GM23338 (cell line): ENCODE measurements around the gene CMIP. TPM values are rescaled to one million over a fixed set of nuclear protein-coding genes. Genes with fewer than 3 reads are reported as not detected.

Experiments used
- ATAC-seq: fragments of 200-7000 bp; cut with Tn5 transposase; 3 replicates; pipeline ENCODE4 v1.9.1; 2020
- DNase-seq: peaks from one replicate; pipeline ENCODE4 v3.0.0-alpha.2; 2015; ENCODE audit warnings: low spot score
- H2AFZ ChIP-seq: fragments of 200-600 bp; sonication (generic); 2 replicates; pipeline ENCODE4 v1.8.0; 2016; ENCODE audit warnings: antibody characterized with exemption, mild to moderate bottlenecking, moderate library complexity
- H3F3A ChIP-seq: fragments of 200-600 bp; sonication (generic); replicated peaks from 2 replicates; pipeline ENCODE4 v1.8.0; 2017; ENCODE audit warnings: antibody characterized with exemption, mixed run types, low read depth
- H3K27ac ChIP-seq: fragments of 200-600 bp; sonication (generic); 2 replicates; pipeline ENCODE4 v1.6.1; 2016; ENCODE audit warnings: low read depth
- H3K27me3 ChIP-seq: fragments of 200-600 bp; sonication (generic); 2 replicates; pipeline ENCODE4 v1.8.0; 2016; ENCODE audit warnings: mild to moderate bottlenecking, mixed run types, moderate library complexity; ENCODE audit not compliant: insufficient read depth
- H3K36me3 ChIP-seq: fragments of 200-600 bp; sonication (generic); 2 replicates; pipeline ENCODE4 v1.8.0; 2016; ENCODE audit warnings: mild to moderate bottlenecking; ENCODE audit not compliant: insufficient read depth
- H3K4me1 ChIP-seq: fragments of 200-600 bp; sonication (generic); 2 replicates; pipeline ENCODE4 v1.8.0; 2016; ENCODE audit warnings: mild to moderate bottlenecking, moderate library complexity; ENCODE audit not compliant: insufficient read depth
- H3K4me2 ChIP-seq: fragments of 200-600 bp; sonication (generic); 2 replicates; pipeline ENCODE4 v1.7.1; 2017; ENCODE audit warnings: mixed run types
- H3K4me3 ChIP-seq: fragments of 200-600 bp; sonication (generic); 2 replicates; pipeline ENCODE4 v1.6.1; 2016; ENCODE audit warnings: mixed run types
- H3K79me2 ChIP-seq: fragments of 200-600 bp; sonication (generic); replicated peaks from 2 replicates; pipeline ENCODE4 v1.8.0; 2017; ENCODE audit warnings: mild to moderate bottlenecking; ENCODE audit not compliant: insufficient read depth
- H3K9me2 ChIP-seq: fragments of 200-600 bp; sonication (generic); 2 replicates; pipeline ENCODE4 v1.8.0; 2017; ENCODE audit not compliant: insufficient read depth
- H4K20me1 ChIP-seq: fragments of 200-600 bp; sonication (generic); replicated peaks from 2 replicates; pipeline ENCODE4 v1.8.0; 2017; ENCODE audit warnings: mild to moderate bottlenecking; ENCODE audit not compliant: insufficient read depth
- H3K27ac Mint-ChIP-seq: 2 replicates; pipeline ENCODE4 v1.8.0; 2020; ENCODE audit warnings: inconsistent platforms, mild to moderate bottlenecking, moderate library complexity, mixed read lengths
- H3K27me3 Mint-ChIP-seq: 3 replicates; pipeline ENCODE4 v1.8.0; 2022; ENCODE audit warnings: low read depth, mild to moderate bottlenecking, moderate library complexity, mixed read lengths, inconsistent platforms; ENCODE audit not compliant: insufficient read depth, poor library complexity
- H3K36me3 Mint-ChIP-seq: 3 replicates; pipeline ENCODE4 v1.8.0; 2021; ENCODE audit warnings: low read depth, mild to moderate bottlenecking, inconsistent platforms, moderate library complexity, mixed read lengths
- H3K4me1 Mint-ChIP-seq: 3 replicates; pipeline ENCODE4 v1.8.0; 2020; ENCODE audit warnings: mild to moderate bottlenecking, inconsistent platforms, mixed read lengths
- H3K4me3 Mint-ChIP-seq: 3 replicates; pipeline ENCODE4 v1.8.0; 2021; ENCODE audit warnings: moderate library complexity, mild to moderate bottlenecking, inconsistent platforms, mixed read lengths
- H3K9me3 Mint-ChIP-seq: 3 replicates; pipeline ENCODE4 v1.8.0; 2020; ENCODE audit warnings: moderate library complexity, mild to moderate bottlenecking, inconsistent platforms, mixed read lengths
- CREB1 ChIP-seq: fragments of 250-450 bp; sonication (Bioruptor Pico); IDR thresholded peaks from 2 replicates; pipeline ENCODE4 v1.5.0; 2020; ENCODE audit warnings: low read depth, mild to moderate bottlenecking, moderate library complexity
- EZH2 ChIP-seq: fragments of 200-600 bp; sonication (generic); IDR thresholded peaks from one replicate; pipeline ENCODE4 v1.8.0; 2017; ENCODE audit warnings: antibody characterized with exemption, mild to moderate bottlenecking, low read depth; ENCODE audit not compliant: unreplicated experiment
- EZH2phosphoT487 ChIP-seq: fragments of 200-600 bp; sonication (generic); IDR thresholded peaks from one replicate; pipeline ENCODE4 v1.8.1; 2018; ENCODE audit warnings: antibody characterized with exemption; ENCODE audit not compliant: unreplicated experiment
- JUNB ChIP-seq: IDR thresholded peaks from one replicate; pipeline ENCODE4 v1.6.1; 2016; ENCODE audit warnings: antibody characterized with exemption; ENCODE audit not compliant: unreplicated experiment
- NANOG ChIP-seq: IDR thresholded peaks from 2 replicates; pipeline ENCODE4 v1.6.1; 2016; ENCODE audit warnings: antibody characterized with exemption, borderline replicate concordance
- POLR2AphosphoS5 ChIP-seq: IDR thresholded peaks from 2 replicates; pipeline ENCODE4 v1.6.1; 2016; ENCODE audit warnings: antibody characterized with exemption, low read depth
- STAT1 ChIP-seq: IDR thresholded peaks from one replicate; pipeline ENCODE4 v1.6.1; 2016; ENCODE audit warnings: antibody characterized with exemption; ENCODE audit not compliant: unreplicated experiment
- polyA plus RNA-seq: library from polyadenylated mRNA; unstranded; fragments of >200 nt; fragmentation: Nextera tagmentation; extraction: Ambion mirVana; gene quantifications from 2 replicates; pipeline ENCODE4 v1.2.1, GENCODE V29; 2016
- total RNA-seq: library from RNA; depleted of rRNA; stranded (reverse); fragments of >200 nt; shearing (Covaris generic); gene quantifications from 2 replicates; pipeline ENCODE4 v1.2.3, GENCODE V29; 2014
- TF ChIP-seq, protein P1 (sequence below): fragments of 250-450 bp; sonication (Bioruptor Pico); IDR thresholded peaks from 2 replicates; pipeline ENCODE4 v1.5.0; 2020; ENCODE audit warnings: mild to moderate bottlenecking, moderate library complexity
- TF ChIP-seq, protein P2 (sequence below): IDR thresholded peaks from one replicate; pipeline ENCODE4 v1.6.1; 2018; ENCODE audit warnings: antibody characterized with exemption; ENCODE audit not compliant: unreplicated experiment

Gene CMIP
- total and polyA plus RNA-seq, 2 experiments from 2014 or later: 9.5 to 62.3 TPM

DNA sequence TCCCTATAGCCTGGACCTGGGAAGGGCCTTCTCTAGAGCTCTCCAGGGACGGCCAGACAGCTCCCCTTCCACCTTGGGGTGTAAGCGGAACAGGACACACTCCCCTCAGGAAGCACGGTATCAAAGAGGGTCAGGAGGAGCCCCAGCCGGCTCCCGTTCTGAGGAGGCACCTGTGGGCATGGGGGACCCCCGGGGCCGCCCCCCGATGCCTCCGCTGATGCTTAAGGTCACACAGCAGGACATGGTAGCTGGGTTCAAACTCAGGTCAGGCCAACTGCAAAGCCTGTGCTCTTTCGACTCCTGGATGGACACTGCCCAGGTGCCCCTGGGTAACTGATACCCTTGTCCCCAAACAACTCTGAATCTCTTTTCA is 49.8 kb downstream of the CMIP start (continued):
- TF ChIP-seq, protein P1, sequence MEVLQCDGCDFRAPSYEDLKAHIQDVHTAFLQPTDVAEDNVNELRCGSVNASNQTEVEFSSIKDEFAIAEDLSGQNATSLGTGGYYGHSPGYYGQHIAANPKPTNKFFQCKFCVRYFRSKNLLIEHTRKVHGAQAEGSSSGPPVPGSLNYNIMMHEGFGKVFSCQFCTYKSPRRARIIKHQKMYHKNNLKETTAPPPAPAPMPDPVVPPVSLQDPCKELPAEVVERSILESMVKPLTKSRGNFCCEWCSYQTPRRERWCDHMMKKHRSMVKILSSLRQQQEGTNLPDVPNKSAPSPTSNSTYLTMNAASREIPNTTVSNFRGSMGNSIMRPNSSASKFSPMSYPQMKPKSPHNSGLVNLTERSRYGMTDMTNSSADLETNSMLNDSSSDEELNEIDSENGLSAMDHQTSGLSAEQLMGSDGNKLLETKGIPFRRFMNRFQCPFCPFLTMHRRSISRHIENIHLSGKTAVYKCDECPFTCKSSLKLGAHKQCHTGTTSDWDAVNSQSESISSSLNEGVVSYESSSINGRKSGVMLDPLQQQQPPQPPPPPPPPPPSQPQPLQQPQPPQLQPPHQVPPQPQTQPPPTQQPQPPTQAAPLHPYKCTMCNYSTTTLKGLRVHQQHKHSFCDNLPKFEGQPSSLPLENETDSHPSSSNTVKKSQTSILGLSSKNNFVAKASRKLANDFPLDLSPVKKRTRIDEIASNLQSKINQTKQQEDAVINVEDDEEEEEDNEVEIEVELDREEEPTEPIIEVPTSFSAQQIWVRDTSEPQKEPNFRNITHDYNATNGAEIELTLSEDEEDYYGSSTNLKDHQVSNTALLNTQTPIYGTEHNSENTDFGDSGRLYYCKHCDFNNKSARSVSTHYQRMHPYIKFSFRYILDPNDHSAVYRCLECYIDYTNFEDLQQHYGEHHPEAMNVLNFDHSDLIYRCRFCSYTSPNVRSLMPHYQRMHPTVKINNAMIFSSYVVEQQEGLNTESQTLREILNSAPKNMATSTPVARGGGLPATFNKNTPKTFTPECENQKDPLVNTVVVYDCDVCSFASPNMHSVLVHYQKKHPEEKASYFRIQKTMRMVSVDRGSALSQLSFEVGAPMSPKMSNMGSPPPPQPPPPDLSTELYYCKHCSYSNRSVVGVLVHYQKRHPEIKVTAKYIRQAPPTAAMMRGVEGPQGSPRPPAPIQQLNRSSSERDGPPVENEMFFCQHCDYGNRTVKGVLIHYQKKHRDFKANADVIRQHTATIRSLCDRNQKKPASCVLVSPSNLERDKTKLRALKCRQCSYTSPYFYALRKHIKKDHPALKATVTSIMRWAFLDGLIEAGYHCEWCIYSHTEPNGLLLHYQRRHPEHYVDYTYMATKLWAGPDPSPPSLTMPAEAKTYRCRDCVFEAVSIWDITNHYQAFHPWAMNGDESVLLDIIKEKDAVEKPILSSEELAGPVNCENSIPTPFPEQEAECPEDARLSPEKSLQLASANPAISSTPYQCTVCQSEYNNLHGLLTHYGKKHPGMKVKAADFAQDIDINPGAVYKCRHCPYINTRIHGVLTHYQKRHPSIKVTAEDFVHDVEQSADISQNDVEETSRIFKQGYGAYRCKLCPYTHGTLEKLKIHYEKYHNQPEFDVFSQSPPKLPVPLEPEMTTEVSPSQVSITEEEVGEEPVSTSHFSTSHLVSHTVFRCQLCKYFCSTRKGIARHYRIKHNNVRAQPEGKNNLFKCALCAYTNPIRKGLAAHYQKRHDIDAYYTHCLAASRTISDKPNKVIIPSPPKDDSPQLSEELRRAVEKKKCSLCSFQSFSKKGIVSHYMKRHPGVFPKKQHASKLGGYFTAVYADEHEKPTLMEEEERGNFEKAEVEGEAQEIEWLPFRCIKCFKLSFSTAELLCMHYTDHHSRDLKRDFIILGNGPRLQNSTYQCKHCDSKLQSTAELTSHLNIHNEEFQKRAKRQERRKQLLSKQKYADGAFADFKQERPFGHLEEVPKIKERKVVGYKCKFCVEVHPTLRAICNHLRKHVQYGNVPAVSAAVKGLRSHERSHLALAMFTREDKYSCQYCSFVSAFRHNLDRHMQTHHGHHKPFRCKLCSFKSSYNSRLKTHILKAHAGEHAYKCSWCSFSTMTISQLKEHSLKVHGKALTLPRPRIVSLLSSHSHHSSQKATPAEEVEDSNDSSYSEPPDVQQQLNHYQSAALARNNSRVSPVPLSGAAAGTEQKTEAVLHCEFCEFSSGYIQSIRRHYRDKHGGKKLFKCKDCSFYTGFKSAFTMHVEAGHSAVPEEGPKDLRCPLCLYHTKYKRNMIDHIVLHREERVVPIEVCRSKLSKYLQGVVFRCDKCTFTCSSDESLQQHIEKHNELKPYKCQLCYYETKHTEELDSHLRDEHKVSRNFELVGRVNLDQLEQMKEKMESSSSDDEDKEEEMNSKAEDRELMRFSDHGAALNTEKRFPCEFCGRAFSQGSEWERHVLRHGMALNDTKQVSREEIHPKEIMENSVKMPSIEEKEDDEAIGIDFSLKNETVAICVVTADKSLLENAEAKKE (CRISPR knock-in tag): no peak
- TF ChIP-seq POLR2AphosphoS5 (no peak), EZH2 (no peak)

GRCh38 chr16:81494888-81495287 is 50.3 kb downstream of the CMIP start:
- H3K4me1 ChIP-seq: peaks cover 8% of the 10 kb centered on the region
- H4K20me1 ChIP-seq: peaks cover 28% of the 10 kb centered on the region
- no peak overlapping the region for H3K4me3 ChIP-seq
- Mint-ChIP-seq H3K4me1 (peaks cover 54% of the 10 kb centered on the region), H3K27me3 (peaks cover 11% of the 10 kb centered on the region), H3K4me3 (no peak overlapping the region), H3K9me3 (no peaks in the 10 kb centered on the region; the same call in 1 of the 3 replicates), H3K36me3 (no peaks in the 10 kb centered on the region; the same call in 2 of the 3 replicates), H3K27ac (no peak overlapping the region)
- DNase-seq (no peak), ATAC-seq (no peak)
- H3F3A ChIP-seq: 0 out of 2 replicates have a peak, but pooled peaks cover 6% of the 10 kb centered on the region
- H3K9me2 ChIP-seq: no peaks in the 10 kb centered on the region
- no peaks in the 10 kb centered on the region for H3K27me3 ChIP-seq
- H3K27ac ChIP-seq: no peak overlapping the region
- H3K79me2 ChIP-seq: peaks cover 78% of the 10 kb centered on the region
- H2AFZ ChIP-seq: no peak overlapping the region
- H3K36me3 ChIP-seq: no peaks in the 10 kb centered on the region
- no peak overlapping the region for H3K4me2 ChIP-seq
- TF ChIP-seq, protein P2, sequence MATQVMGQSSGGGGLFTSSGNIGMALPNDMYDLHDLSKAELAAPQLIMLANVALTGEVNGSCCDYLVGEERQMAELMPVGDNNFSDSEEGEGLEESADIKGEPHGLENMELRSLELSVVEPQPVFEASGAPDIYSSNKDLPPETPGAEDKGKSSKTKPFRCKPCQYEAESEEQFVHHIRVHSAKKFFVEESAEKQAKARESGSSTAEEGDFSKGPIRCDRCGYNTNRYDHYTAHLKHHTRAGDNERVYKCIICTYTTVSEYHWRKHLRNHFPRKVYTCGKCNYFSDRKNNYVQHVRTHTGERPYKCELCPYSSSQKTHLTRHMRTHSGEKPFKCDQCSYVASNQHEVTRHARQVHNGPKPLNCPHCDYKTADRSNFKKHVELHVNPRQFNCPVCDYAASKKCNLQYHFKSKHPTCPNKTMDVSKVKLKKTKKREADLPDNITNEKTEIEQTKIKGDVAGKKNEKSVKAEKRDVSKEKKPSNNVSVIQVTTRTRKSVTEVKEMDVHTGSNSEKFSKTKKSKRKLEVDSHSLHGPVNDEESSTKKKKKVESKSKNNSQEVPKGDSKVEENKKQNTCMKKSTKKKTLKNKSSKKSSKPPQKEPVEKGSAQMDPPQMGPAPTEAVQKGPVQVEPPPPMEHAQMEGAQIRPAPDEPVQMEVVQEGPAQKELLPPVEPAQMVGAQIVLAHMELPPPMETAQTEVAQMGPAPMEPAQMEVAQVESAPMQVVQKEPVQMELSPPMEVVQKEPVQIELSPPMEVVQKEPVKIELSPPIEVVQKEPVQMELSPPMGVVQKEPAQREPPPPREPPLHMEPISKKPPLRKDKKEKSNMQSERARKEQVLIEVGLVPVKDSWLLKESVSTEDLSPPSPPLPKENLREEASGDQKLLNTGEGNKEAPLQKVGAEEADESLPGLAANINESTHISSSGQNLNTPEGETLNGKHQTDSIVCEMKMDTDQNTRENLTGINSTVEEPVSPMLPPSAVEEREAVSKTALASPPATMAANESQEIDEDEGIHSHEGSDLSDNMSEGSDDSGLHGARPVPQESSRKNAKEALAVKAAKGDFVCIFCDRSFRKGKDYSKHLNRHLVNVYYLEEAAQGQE: no peak
- TF ChIP-seq POLR2AphosphoS5 (no peak), STAT1 (no peak), CREB1 (no peak), NANOG (no peak), EZH2phosphoT487 (no peak), JUNB (no peak)
